IMR-90 (cell line): ENCODE results near the gene CD38.

ENCODE experiments used
- CEBPB ChIP-seq: IDR thresholded peaks from 2 replicates; pipeline ENCODE4 v1.6.1; 2012; ENCODE audit warnings: low read depth, low read length, improper control_type of control experiment
- MAFK ChIP-seq: IDR thresholded peaks from 2 replicates; pipeline ENCODE4 v1.6.1; 2012; ENCODE audit warnings: low read depth, low read length, improper control_type of control experiment
- TF ChIP-seq, protein P1 (sequence below): conservative IDR thresholded peaks from 2 replicates; pipeline ENCODE4 v1.5.1; 2012; ENCODE audit warnings: mild to moderate bottlenecking, low read depth, low read length, improper control_type of control experiment

DNA sequence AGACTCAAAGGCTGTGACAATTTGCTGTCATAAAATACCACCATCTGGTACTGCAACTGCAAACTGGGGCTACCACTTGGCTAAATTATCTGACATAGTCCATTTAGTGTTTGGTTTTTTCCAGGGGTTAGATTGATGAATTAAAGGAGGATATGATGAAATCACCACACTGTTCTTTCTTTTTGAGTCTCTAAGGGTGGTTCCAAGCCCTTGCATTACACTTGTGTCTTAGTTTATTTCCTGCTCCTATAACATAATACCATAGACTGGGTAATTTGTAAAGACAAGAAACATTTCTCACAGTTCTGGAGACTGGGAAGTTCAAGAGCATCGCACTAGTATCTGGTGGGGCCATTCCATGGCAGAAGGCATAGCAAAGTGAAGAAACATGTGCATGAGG lies 32.0 kb upstream of the CD38 start:
- TF ChIP-seq CEBPB (no peak), MAFK (no peak)
- TF ChIP-seq, protein P1, sequence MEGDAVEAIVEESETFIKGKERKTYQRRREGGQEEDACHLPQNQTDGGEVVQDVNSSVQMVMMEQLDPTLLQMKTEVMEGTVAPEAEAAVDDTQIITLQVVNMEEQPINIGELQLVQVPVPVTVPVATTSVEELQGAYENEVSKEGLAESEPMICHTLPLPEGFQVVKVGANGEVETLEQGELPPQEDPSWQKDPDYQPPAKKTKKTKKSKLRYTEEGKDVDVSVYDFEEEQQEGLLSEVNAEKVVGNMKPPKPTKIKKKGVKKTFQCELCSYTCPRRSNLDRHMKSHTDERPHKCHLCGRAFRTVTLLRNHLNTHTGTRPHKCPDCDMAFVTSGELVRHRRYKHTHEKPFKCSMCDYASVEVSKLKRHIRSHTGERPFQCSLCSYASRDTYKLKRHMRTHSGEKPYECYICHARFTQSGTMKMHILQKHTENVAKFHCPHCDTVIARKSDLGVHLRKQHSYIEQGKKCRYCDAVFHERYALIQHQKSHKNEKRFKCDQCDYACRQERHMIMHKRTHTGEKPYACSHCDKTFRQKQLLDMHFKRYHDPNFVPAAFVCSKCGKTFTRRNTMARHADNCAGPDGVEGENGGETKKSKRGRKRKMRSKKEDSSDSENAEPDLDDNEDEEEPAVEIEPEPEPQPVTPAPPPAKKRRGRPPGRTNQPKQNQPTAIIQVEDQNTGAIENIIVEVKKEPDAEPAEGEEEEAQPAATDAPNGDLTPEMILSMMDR = no peak
